ENCODE results near the gene PPP4R1.

Gene PPP4R1

GRCh38 chr18:9545029-9545428, 69.3 kb downstream of the PPP4R1 start:
- no peak for DNase-seq (ENCODE audit: low read depth)

GRCh38 chr18:9542924-9543323, 71.4 kb downstream of the PPP4R1 start:
- no peak for DNase-seq (ENCODE audit: low read depth)

DNA sequence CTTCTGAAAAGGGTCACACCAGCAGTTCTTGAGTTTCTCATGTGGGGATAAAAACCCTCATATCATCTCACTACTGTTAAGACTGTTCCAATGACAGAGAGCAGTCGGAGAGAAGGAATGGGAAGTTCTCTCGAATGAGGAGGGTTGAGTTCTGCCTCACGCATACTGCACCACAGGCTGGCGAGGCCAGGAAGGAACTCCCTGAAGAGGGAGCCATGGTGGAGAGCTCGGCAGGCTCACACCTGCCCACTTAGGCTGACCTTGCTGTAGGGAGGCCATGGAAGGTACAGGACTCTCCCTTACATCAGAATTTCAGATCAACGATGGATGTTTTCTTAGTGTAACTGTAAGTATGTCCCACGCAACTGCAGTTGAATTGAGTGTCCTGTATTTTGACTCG, 74.4 kb downstream of the PPP4R1 start:
- no peak for DNase-seq (ENCODE audit: low read depth)

- DNase-seq (ENCODE audit: low read depth) = peak; percentile 92
Observed at GRCh38 chr18:9539283-9539682, 75.1 kb downstream of the PPP4R1 start.

- peak; percentile 21 for DNase-seq (ENCODE audit: low read depth)
Observed at GRCh38 chr18:9537677-9538076, 76.7 kb downstream of the PPP4R1 start.

- peak; percentile 79 for DNase-seq (ENCODE audit: low read depth)
Observed at GRCh38 chr18:9536354-9537152, 77.8 kb downstream of the PPP4R1 start.

GRCh38 chr18:9535430-9535991, 78.8 kb downstream of the PPP4R1 start:
- peak; percentile 98 for DNase-seq (ENCODE audit: low read depth)

DNA sequence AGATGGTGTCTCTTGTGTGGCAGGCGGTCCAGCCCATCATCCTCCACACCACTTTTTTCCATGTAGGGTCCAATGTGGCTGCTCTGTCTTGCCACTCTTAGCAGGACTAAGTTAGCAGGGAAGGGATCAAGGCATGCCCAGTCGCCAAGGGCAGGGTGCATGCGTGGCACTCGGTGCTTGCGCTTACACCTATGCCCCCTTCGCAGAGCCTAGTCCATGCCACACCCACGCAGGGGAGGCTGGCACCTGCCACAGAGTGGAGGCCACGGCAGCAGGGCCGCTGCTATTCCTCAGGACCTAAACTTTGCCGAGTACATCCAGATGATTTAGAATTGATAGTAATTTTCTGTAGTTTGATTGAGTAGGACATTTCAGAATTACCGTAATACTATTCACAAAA, 79.5 kb downstream of the PPP4R1 start:
- no peak for DNase-seq (ENCODE audit: low read depth)

GRCh38 chr18:9531791-9532410, 82.5 kb downstream of the PPP4R1 start:
- peak; percentile 66 for DNase-seq (ENCODE audit: low read depth)

DNA sequence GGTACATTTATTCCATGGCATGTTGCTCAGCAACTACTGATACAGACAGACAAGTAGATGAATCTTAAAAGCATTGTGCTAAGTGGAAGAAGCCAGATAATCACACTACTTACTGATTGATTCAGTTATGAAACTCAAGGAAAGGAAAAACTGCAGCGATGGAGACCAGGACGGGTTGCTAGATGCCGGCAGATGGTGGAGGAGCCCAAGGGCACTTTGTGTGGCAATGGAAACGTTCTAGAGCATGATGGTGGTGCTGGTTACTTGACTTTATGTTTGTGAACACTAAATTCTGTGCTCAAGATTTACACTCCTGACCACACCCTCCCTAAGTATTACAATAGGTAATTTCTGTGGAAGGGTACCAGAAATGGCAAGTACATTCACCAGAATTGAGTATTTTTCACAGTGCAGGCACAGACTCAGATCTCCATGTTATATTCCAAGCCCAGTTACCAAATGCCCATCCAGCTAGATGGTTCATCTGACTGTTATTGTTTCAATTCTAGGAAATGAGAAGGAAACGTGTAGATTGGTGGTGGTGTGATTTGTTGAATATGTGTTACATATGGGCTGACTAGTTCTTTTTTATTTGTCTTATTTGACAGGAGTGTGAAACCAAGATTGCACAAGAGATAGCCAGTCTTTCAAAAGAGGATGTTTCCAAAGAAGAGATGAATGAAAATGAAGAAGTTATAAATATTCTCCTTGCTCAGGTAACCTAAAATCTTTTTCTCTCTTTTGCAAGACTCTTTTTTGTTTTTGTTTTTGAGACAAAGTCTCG, 83.9 kb downstream of the PPP4R1 start:
- DNase-seq (ENCODE audit: low read depth) = no peak

GRCh38 chr18:9526458-9526857, 87.9 kb downstream of the PPP4R1 start:
- DNase-seq (ENCODE audit: low read depth) = no peak

- no peak for DNase-seq (ENCODE audit: low read depth)
Observed at GRCh38 chr18:9522952-9523351, 91.4 kb downstream of the PPP4R1 start.

DNA sequence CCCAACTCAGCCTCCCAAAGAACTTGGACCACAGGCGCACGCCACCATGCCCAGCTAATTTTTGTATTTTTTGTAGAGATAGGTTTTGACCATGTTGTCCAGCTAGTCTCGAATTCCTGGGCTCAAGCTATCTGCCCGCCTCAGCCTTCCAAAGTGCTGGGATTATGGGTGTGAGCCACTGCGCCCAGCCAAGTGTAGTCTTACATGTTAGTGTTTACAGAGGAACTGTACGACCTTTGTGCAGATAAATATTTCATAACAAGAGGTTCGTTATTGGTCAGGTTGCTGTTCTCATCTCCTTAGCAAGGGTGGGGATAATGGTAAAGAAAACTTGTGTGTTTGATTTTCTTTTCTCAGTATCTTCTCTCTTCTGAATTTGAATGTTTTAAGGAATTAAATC, 92.6 kb downstream of the PPP4R1 start:
- no peak for DNase-seq (ENCODE audit: low read depth)

DNA sequence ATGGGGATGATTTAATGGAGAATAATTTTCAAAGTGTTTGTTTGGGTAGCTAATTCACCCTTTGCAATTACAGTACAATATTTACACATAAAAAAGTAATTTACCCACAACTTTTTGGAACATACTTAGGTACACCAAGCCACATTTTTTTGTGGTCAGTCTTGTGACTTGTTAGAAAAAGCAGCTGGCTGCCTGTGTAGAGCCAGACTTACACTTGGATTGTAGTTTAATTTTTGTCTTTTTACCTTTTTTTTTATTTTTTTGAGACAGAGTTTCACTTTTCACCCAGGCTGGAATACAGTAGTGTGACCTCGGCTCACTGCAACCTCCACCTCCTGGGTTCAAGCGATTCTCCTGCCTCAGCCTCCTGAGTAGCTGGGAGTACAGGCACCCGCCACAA, 93.7 kb downstream of the PPP4R1 start:
- no peak for DNase-seq (ENCODE audit: low read depth)

GRCh38 chr18:9519399-9519798, 95.0 kb downstream of the PPP4R1 start:
- no peak for DNase-seq (ENCODE audit: low read depth)

GRCh38 chr18:9517869-9518268, 96.5 kb downstream of the PPP4R1 start:
- no peak for DNase-seq (ENCODE audit: low read depth)

DNA sequence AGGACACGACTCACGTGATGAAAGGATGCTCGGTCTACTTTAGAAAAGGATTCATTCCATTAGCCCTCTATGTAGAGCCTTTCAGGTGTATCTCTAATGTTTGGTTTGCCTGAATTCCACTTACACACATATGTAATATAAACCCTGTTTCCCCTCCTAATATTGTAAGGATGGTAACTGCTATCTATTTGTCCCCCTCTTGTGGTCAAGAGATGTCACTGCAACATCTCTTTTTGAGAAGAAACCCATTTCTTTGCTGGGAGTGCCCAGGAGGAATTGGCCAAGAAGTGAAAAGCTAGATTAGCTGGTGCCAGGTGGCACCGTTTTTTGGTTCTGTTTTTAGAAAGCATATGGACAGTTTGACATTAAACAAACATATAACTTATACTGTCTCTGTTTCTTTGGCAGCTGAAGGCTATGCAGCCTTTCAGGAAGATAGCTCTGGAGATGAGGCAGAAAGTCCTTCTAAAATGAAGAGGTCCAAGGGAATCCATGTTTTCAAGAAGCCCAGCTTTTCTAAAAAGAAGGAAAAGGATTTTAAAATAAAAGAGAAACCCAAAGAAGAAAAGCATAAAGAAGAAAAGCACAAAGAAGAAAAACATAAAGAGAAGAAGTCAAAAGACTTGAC, 97.8 kb downstream of the PPP4R1 start:
- peak; percentile 59 for DNase-seq (ENCODE audit: low read depth)

GRCh38 chr18:9513971-9514512, 100.3 kb downstream of the PPP4R1 start:
- DNase-seq (ENCODE audit: low read depth) = peak; percentile 82

DNA sequence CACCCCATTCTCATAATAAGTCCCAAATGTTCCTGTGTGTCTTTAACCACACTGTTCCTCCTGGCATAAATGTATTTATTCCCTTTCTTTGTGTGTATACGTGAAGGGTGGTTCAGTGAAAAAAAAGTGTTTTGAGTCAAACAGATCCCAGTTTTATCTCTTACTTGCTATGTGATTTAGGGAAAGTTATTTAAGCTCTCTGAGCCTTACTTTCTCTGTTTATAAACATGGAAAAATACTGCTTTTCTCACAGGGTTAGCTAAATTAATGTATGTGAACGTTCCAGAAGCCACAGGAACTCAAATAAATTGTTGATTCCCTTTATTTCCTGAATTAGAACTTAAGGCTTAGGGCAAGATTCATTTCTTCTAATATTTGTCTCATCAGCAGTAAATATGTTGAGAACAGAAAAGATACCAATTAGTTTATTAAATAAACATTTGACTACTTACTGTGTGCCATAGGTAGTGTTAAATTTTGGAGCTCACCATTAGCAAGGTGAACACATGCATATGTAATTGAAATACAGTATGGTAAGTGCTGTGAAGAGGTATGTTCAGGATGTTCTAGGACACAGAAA, 105.8 kb downstream of the PPP4R1 start:
- no peak for DNase-seq (ENCODE audit: low read depth)

DNA sequence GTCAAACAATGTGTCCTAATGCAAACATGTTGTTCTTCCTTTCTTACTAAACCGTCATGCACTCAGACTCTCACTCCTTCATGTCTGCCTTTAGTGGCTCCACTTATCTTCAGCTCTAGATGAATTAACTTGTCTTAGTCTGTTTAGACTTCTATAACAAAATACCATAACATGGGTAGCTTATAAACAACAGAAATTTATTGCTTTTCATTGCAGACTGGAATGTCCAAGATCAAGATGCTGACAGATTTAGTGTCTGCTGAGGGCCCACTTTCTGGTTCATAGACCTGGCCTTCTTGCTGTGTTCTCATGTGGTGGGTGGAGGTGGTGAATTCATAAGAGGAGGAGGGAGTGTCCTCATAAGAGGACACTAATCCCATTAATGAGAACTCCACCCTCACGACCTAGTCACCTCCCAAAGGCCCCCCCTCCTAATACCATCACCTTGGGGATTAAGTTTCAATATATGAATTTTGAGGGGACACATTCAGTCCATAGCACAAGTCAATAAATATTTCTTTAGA, 106.7 kb downstream of the PPP4R1 start:
- no peak for DNase-seq (ENCODE audit: low read depth)

Data from EH (cell line).